Activated T-helper 1 cell treated with Interleukin-2 at 50 U/mL for 16 hours (primary cell): ENCODE measurements around the gene RHBDD3.
"Not testable (repeated sequence)": the region's sequence is repeated elsewhere in the genome, so short reads cannot be mapped to it uniquely, and the experiment has no call there.

ENCODE experiments used
- DNase-seq: peaks from one replicate; pipeline ENCODE4 v3.0.0-alpha.2; 2020; ENCODE audit warnings: low read depth

The RHBDD3 gene

GRCh38 chr22:29247891-29248290 is 19.9 kb downstream of the RHBDD3 start:
- DNase-seq: not testable (repeated sequence)

- DNase-seq: peak; percentile 45
Observed at GRCh38 chr22:29245626-29246385, 22.0 kb downstream of the RHBDD3 start.

- no peak for DNase-seq
Observed at GRCh38 chr22:29244785-29245625, 22.8 kb downstream of the RHBDD3 start.

GRCh38 chr22:29243874-29244446 is 23.8 kb downstream of the RHBDD3 start:
- no peak for DNase-seq

- DNase-seq: not testable (repeated sequence)
Observed at GRCh38 chr22:29240481-29240880, 27.3 kb downstream of the RHBDD3 start.

GRCh38 chr22:29233277-29233877 is 34.4 kb downstream of the RHBDD3 start:
- no peak for DNase-seq

GRCh38 chr22:29231971-29232959 is 35.5 kb downstream of the RHBDD3 start:
- DNase-seq: no peak

- no peak for DNase-seq
Observed at GRCh38 chr22:29230972-29231875, 36.6 kb downstream of the RHBDD3 start.

GRCh38 chr22:29226351-29226981 is 41.3 kb downstream of the RHBDD3 start:
- DNase-seq: no peak

- no peak for DNase-seq
Observed at GRCh38 chr22:29225422-29226090, 42.2 kb downstream of the RHBDD3 start.

GRCh38 chr22:29224859-29225410 is 42.8 kb downstream of the RHBDD3 start:
- no peak for DNase-seq

GRCh38 chr22:29224121-29224858 is 43.5 kb downstream of the RHBDD3 start:
- no peak for DNase-seq

GRCh38 chr22:29219881-29220670 is 47.7 kb downstream of the RHBDD3 start:
- DNase-seq: no peak

GRCh38 chr22:29219409-29219782 is 48.4 kb downstream of the RHBDD3 start:
- DNase-seq: not testable (repeated sequence)

GRCh38 chr22:29218758-29219408 is 48.9 kb downstream of the RHBDD3 start:
- no peak for DNase-seq
